HepG2 (cell line): ENCODE data around the gene CAGE1. TPM values are rescaled to one million over a fixed set of nuclear protein-coding genes. Genes with fewer than 3 reads are reported as not detected.
A peak's percentile ranks its signal among the peaks of the same experiment; 100 is the strongest.
"Not testable (repeated sequence)": the region's sequence is repeated elsewhere in the genome, so short reads cannot be mapped to it uniquely, and the experiment has no call there.

ENCODE experiments used
- ATAC-seq: fragments of 200-7000 bp; cut with Tn5 transposase; 3 replicates; pipeline ENCODE4 v1.9.1; 2020; ENCODE audit warnings: mild to moderate bottlenecking, moderate library complexity
- BruUV-seq: library from RNA; stranded (reverse); fragments of 400-500 nt; replicated peaks from 2 replicates; lab custom pipeline; 2021; lab: Mats Ljungman, UMichigan
- CTCF ChIA-PET: fragments of 300-600 bp; formaldehyde crosslinking; extraction: SDS; loops from one replicate; lab custom pipeline; 2021; ENCODE audit warnings: low total read pairs, inconsistent platforms, low intra/inter-chr PET ratio; lab: Yijun Ruan, JAX
- POLR2A ChIA-PET: fragments of 350-600 bp; sonication (Branson Sonifier 250); formaldehyde crosslinking; loops from one replicate; lab custom pipeline; 2020; ENCODE audit warnings: antibody characterized with exemption, inconsistent platforms; lab: Yijun Ruan, JAX
- DNase-seq: peaks from one replicate; pipeline ENCODE4 v3.0.0-alpha.2; 2015; ENCODE audit warnings: low spot score
- FAIRE-seq: peaks from 3 replicates; lab custom pipeline; 2011; peaks lifted over from hg19 to GRCh38; lab: Jason Lieb, UNC
- H2AFZ ChIP-seq: one replicate; pipeline ENCODE4 v1.6.1; 2011; ENCODE audit warnings: low read length, inconsistent platforms
- H3K27ac ChIP-seq: fragments of 300-600 bp; 3 replicates; pipeline ENCODE4 v1.8.0; 2011; ENCODE audit warnings: mixed run types, mild to moderate bottlenecking, mixed read lengths, low read length, inconsistent platforms; ENCODE audit not compliant: insufficient read depth; ENCODE audit errors: extremely low read length
- H3K27me3 ChIP-seq, 2 experiments: fragments of 200-600 bp in 1 of 2; 2 replicates in 1 of 2; 3 replicates in 1 of 2; pipeline versions ENCODE4 v1.6.0 to v1.8.0; 2011; ENCODE audit warnings: low read length in 2 of 2, mild to moderate bottlenecking in 2 of 2, moderate library complexity in 2 of 2, inconsistent platforms in 1 of 2; ENCODE audit not compliant: insufficient read depth in 2 of 2, control insufficient read depth in 1 of 2
- H3K36me3 ChIP-seq, 2 experiments: fragments of 200-600 bp in 1 of 2; replicated peaks in 1 of 2; 2 replicates in 1 of 2; 3 replicates in 1 of 2; pipeline versions ENCODE4 v1.5.1 to v1.8.0; 2011; ENCODE audit warnings: low read length in 2 of 2, inconsistent platforms in 1 of 2; ENCODE audit not compliant: insufficient read depth in 2 of 2, control insufficient read depth in 1 of 2
- H3K4me1 ChIP-seq: 2 replicates; pipeline ENCODE4 v1.5.1; 2012; ENCODE audit warnings: low read length, inconsistent platforms; ENCODE audit not compliant: insufficient read depth
- H3K4me2 ChIP-seq: 2 replicates; pipeline ENCODE4 v1.6.0; 2011; ENCODE audit warnings: low read depth, low read length, inconsistent platforms
- H3K4me3 ChIP-seq, 3 experiments: fragments of 200-600 bp in 1 of 3; sonication (generic), shearing (Covaris generic) in 1 of 3; replicated peaks in 1 of 3; 2 replicates each; pipeline ENCODE4 v1.5.1; 2011 to 2016; ENCODE audit warnings: low read length in 3 of 3, inconsistent platforms in 2 of 3, low read depth in 2 of 3, mild to moderate bottlenecking in 2 of 3, control low read depth in 1 of 3, mixed read lengths in 1 of 3; ENCODE audit not compliant: insufficient read depth in 1 of 3
- H3K79me2 ChIP-seq: one replicate; pipeline ENCODE4 v1.6.1; 2011; ENCODE audit warnings: low read length, inconsistent platforms; ENCODE audit not compliant: insufficient read depth
- H3K9ac ChIP-seq: 2 replicates; pipeline ENCODE4 v1.6.0; 2011; ENCODE audit warnings: mild to moderate bottlenecking, low read depth, low read length, inconsistent platforms; ENCODE audit not compliant: insufficient read depth
- H3K9me3 ChIP-seq: 2 replicates; pipeline ENCODE4 v1.5.1; 2012; ENCODE audit warnings: mild to moderate bottlenecking, low read length
- H4K20me1 ChIP-seq: 2 replicates; pipeline ENCODE4 v1.6.0; 2011; ENCODE audit warnings: inconsistent platforms, mild to moderate bottlenecking, low read length, moderate library complexity; ENCODE audit not compliant: insufficient read depth
- ZFY ChIP-seq: sonication (generic); formaldehyde crosslinking; IDR thresholded peaks from 2 replicates; pipeline ENCODE4 v1.4.0; 2020; ENCODE audit warnings: missing genetic modification reagents
- ZNF143 ChIP-seq: sonication (generic); formaldehyde crosslinking; IDR thresholded peaks from 2 replicates; pipeline ENCODE4 v1.4.0; 2020; ENCODE audit warnings: missing genetic modification reagents
- ZNF331 ChIP-seq: sonication (generic); formaldehyde crosslinking; IDR thresholded peaks from 2 replicates; pipeline ENCODE4 v1.4.0; 2020; ENCODE audit warnings: missing genetic modification reagents
- ZNF703 ChIP-seq: sonication (generic); formaldehyde crosslinking; IDR thresholded peaks from 2 replicates; pipeline ENCODE4 v1.5.1; 2020; ENCODE audit warnings: missing genetic modification reagents, mild to moderate bottlenecking, moderate library complexity, borderline replicate concordance
- WGBS: methylation state at CpG from one replicate; pipeline ENCODE4 v1.1.6; 2017; ENCODE audit warnings: low lambda C conversion rate; 5-methylcytosine and 5-hydroxymethylcytosine counted together
- in situ Hi-C: cut with HindIII; loops from 2 replicates; pipeline ENCODE4 v1.10.0; 2017; ENCODE audit warnings: low pct_unique_long_range_greater_than_20kb; ENCODE audit not compliant: extremely low pct_ligation_motif_present
- intact Hi-C: fragments of 100-400 bp; cut with micrococcal nuclease; formaldehyde crosslinking; loops from one replicate; pipeline ENCODE4 v1.10.0; 2022; ENCODE audit not compliant: unreplicated experiment
- polyA plus RNA-seq, 8 experiments: library from polyadenylated mRNA; depleted of rRNA in 3 of 8; stranded (reverse) in 7 of 8; unstranded in 1 of 8; fragments of >200 nt; fragmentation: Illumina TruSeq in 4 of 8; extraction: Trizol in 4 of 8; gene quantifications; 2 replicates each; pipeline versions ENCODE4 v1.2.1 to v1.2.3, GENCODE V29; 2011 to 2016; ENCODE audit warnings: low read depth in 4 of 8, missing spikeins in 1 of 8, mixed read lengths in 1 of 8; ENCODE audit not compliant: insufficient read depth in 1 of 8
- total RNA-seq, 5 experiments: library from RNA; depleted of rRNA; stranded (reverse); fragments of >200 nt; fragmentation: Illumina TruSeq; extraction: Trizol; gene quantifications; 2 replicates each; pipeline ENCODE4 v1.2.3, GENCODE V29; 2016; ENCODE audit warnings: low read depth in 1 of 5

Gene CAGE1
- total and polyA plus RNA-seq, 2 of the 13 experiments (the other 11 are each of a cell fraction or from before 2014, with no cell fraction given) = 0.03 to 0.15 TPM

- ATAC-seq (no peak), FAIRE-seq (no peak), DNase-seq (no peak)
- Histone ChIP-seq H3K79me2 (no peaks in the 10 kb centered on the region), H3K4me2 (peak overlapping the region; percentile 14; the same call in 1 of the 2 replicates), H2AFZ (no peak overlapping the region), H3K36me3 (no peaks in the 10 kb centered on the region), H3K4me3 (no peak overlapping the region), H4K20me1 (no peaks in the 10 kb centered on the region), H3K9ac (no peak overlapping the region), H3K9me3 (no peaks in the 10 kb centered on the region), H3K4me1 (no peaks in the 10 kb centered on the region), H3K27me3 (peaks cover 0 to 10% of the 10 kb centered on the region in 2 experiments; a peak in 2 of 5 replicates), H3K27ac (no peak overlapping the region)
- ChIA-PET CTCF (no interaction called here), POLR2A (no interaction called here)
- in situ Hi-C loops (no loop called here), intact Hi-C loops (no loop called here)
- BruUV-seq = no TSS peak
- TF ChIP-seq ZNF143 (CRISPR knock-in tag) = peak; percentile 67
- TF ChIP-seq ZNF331 (CRISPR knock-in tag) = no peak
- no peak for TF ChIP-seq ZNF703 (CRISPR knock-in tag)
- 39% methylated on average over 3 of the region's 3 CpGs for WGBS
These were observed 15.8 kb downstream of the CAGE1 start for GRCh38 chr6:7373739-7374138.

- Histone ChIP-seq H3K36me3 (no peaks in the 10 kb centered on the region), H3K27me3 (no peaks in the 10 kb centered on the region; a peak in 1 of 5 replicates), H3K4me2 (no peak overlapping the region), H2AFZ (no peak overlapping the region), H3K9me3 (no peaks in the 10 kb centered on the region), H3K4me3 (no peak overlapping the region), H3K27ac (no peak overlapping the region), H4K20me1 (no peaks in the 10 kb centered on the region), H3K79me2 (no peaks in the 10 kb centered on the region), H3K9ac (no peak overlapping the region), H3K4me1 (no peaks in the 10 kb centered on the region)
- DNase-seq = no peak
- no peak for ATAC-seq
- no TSS peak for BruUV-seq
- TF ChIP-seq ZFY (CRISPR knock-in tag) = no peak
- intact Hi-C loops = no loop called here
- ChIA-PET CTCF (no interaction called here), POLR2A (no interaction called here)
- WGBS = 50% methylated on average over 7 of the region's 7 CpGs
- no peak for FAIRE-seq
- in situ Hi-C loops = no loop called here
These were observed 22.1 kb downstream of the CAGE1 start for GRCh38 chr6:7367408-7367807.

- H2AFZ ChIP-seq, in situ Hi-C loops, intact Hi-C loops, H3K27ac ChIP-seq, H4K20me1 ChIP-seq, H3K4me2 ChIP-seq, FAIRE-seq, DNase-seq, CTCF ChIA-PET, H3K9ac ChIP-seq, ATAC-seq, BruUV-seq, H3K79me2 ChIP-seq, H3K4me3 ChIP-seq, H3K36me3 ChIP-seq, H3K27me3 ChIP-seq, H3K9me3 ChIP-seq: not testable (repeated sequence)
- POLR2A ChIA-PET = interaction anchor here (1.2 kb wide), 1 partner anchor 38 kb away, joined by 4 read pairs; the partner anchor contains the start of genes CAGE1 and RIOK1
- peaks cover 13% of the 10 kb centered on the region for H3K4me1 ChIP-seq
- 1% methylated on average over 3 of the region's 3 CpGs for WGBS
These were observed 37.6 kb downstream of the CAGE1 start for GRCh38 chr6:7351916-7352315.

DNA sequence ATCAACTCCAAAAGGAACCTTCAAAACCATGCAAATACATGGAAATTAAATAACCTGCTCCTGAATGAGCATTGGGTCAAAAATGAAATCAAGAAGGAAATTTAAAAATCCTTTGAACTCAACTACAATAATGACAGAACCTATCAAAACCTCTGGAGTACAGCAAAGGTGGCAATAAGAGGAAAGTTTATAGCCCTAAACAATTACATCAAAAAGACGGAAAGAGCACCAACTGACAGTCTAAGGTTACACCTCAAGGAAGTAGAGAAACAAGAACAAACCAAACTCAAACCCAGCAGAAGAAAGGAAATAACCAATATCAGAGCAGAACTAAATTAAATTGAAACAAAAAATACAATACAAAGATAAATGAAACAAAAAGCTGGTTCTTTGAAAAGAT is 39.0 kb downstream of the CAGE1 start:
- BruUV-seq, FAIRE-seq, H3K27ac ChIP-seq, ATAC-seq, H2AFZ ChIP-seq, H3K9me3 ChIP-seq, H4K20me1 ChIP-seq, CTCF ChIA-PET, H3K4me3 ChIP-seq, H3K4me2 ChIP-seq, in situ Hi-C loops, POLR2A ChIA-PET, H3K27me3 ChIP-seq, intact Hi-C loops, H3K36me3 ChIP-seq, H3K9ac ChIP-seq, DNase-seq, H3K79me2 ChIP-seq: not testable (repeated sequence)
- WGBS = 34% methylated on average over 1 of the region's 1 CpG
- H3K4me1 ChIP-seq = peaks cover 13% of the 10 kb centered on the region
